CD1c-positive myeloid dendritic cell (primary cell): Measurements from ENCODE around the gene BLCAP.
"Not testable (repeated sequence)": the region's sequence is repeated elsewhere in the genome, so short reads cannot be mapped to it uniquely, and the experiment has no call there.

Source experiments
- DNase-seq: peaks from one replicate; pipeline ENCODE4 v3.0.0-alpha.2; 2016; ENCODE audit errors: extremely low spot score

Gene BLCAP

DNA sequence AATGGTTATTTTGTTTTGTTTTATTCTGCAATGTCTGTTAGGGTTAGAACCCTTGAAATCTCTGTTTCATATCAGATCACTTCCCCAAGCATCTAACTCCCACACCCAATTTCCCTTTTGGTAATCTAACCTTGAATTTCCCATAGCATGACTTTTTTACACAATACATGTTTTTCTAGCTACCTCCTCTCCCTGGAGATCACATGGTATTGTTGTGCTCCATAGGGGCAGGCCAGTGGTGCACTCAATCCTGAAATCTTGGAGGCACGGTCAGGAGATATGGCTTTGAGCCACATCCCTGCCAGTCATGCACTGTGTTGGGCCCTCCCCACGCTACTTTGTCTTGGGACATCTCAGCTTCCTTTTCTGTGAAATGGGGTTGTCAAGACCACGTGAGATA, 43.3 kb downstream of the BLCAP start:
- peak; percentile 53 for DNase-seq

DNA sequence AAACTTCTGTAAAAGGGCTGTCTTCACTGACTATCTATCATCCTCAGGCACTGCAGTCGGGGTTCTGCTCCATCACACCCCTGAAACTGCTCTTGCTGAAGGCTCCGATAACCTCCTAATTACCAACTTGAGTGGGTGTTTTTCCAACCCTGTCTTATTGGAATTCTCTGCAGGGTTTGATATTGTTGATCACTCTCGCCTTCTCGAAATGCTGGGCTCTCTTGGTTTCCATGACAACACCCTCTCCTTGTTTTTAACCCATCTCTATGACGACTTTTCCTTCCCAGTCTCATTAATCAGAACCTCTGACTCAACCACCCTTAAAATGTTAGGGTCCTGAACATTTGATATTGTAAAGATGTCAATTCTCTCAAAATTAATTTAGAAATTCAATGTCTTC, 46.1 kb downstream of the BLCAP start:
- DNase-seq: no peak

DNA sequence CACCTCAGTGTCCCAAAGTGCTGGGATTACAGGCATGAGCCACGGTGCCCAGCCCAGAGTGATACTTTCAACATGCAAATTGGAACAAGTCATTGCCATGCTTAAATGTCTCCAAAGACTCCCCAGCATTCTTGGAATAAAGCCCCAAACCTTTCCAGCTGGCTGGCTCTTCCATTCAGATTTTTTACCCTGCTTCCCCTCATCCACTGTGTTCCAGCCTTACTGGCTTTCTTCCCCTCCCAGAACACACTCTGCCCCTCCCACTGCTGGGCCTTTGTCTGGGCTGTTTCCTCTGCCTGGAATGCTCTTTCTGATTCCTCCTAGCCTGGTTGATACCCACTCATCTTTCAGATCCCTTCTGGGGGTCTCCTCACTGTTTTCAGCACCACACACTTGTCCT, 46.8 kb downstream of the BLCAP start:
- no peak for DNase-seq

DNA sequence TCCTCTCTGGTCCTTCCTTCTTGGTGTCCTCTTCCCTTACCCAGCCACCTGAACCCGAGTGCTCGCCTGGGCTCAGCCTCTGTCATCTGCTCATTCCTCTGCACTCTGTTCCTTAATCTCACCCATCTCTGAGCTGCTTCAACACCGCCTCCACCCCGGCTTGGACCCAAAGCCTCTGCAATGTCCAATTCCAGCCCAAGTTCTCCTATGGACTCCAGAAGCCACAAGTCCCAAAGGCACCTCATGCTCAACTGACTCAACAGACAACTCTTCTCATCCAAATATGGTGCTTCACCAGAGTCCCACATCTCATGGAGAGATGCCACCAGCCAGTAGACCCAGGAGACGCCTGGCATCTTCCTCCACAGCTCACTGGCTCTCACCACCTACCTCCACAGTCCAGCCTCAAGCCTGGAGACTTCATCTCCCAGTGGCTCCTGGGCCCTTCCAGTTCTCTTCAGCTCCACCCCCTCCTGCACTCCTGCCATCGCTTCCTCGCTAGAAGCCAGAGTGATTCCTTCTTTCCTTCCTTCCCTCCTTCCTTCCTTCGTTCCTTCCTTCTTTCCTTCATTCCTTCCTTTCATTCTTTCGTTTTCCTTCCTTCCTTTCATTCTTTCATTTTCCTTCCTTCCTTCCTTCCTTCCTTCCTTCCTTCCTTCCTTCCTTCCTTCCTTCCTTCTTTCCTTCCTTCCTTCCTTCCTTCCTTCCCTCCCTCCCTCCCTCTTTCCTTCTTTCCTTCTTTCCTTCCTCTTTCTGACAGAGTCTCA, 47.6 kb downstream of the BLCAP start:
- no peak for DNase-seq

DNA sequence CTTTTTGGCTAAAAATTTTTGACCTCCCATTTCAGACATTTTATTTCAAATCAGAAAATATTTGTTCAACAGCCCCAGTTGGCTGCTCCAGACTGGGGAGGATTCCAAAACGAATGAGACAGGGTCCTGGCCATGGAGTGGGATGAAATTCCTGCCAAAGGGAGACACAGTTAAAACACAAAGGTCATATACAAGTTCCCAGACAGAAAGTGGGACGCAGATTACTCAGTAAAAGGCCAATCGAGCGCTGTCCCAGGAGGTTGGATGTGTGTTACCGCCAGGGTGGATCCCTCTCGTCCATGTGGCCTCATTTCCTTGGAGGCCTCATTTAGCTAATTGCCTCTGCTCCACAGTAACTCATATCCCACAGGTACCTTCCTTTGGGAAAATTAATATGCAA, 48.4 kb downstream of the BLCAP start:
- DNase-seq: no peak

DNA sequence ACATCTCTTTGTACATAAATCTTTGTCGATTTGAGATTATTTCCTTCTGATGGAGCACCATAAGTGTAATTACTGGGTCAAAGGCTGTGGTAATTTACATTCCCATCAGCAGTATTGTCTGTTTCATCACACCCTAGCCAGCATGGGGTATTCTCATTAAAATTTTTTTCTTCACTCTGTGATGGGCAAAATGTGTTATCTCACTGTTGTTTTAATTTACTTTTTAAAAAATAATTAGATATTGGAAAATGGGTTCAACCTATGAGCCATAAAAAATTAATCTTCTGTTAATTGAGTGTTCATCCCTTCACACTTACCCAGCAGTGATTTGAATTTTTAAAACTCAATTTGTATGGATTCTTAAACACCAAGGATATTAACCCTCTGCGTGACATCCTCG, 50.6 kb downstream of the BLCAP start:
- DNase-seq: no peak

DNA sequence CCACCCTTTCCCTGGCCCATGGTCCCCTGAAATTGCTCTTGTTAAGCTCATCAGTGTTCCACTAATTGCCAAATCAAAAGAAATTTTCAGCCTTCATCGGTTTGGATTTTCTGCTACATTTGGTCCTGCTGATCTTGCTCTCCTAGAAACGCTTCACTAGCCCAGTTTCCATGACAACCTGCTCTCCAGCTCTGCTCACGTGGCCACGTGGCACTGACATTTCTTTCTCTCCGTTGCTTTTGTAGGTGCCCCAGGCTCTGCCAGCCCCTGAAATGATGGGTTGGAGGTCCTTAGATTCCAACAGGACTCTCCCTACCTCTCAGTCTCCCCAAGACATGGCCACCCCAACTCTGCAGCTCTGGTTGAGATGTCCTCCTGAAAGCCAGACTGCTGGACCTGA, 52.4 kb downstream of the BLCAP start:
- DNase-seq: no peak

DNA sequence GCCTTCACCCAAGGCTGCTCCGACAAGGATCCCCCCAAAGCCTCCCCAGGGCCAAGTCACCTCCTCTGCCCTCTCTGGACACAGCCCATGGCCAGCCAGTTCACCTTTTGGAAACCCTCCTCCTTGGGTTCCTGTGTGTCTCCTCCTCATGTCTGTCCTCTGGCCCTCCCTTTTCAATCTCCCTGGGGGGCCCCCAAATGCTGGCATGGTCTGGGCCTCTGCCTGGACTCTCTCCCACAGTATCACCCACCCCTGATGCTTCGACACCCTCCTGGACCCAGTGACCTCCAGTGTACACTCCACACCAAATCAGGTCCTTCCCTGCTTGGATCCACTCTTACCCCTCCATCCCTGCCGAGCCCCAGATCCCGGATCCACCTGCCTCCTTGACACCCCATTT, 53.3 kb downstream of the BLCAP start:
- DNase-seq: no peak

DNA sequence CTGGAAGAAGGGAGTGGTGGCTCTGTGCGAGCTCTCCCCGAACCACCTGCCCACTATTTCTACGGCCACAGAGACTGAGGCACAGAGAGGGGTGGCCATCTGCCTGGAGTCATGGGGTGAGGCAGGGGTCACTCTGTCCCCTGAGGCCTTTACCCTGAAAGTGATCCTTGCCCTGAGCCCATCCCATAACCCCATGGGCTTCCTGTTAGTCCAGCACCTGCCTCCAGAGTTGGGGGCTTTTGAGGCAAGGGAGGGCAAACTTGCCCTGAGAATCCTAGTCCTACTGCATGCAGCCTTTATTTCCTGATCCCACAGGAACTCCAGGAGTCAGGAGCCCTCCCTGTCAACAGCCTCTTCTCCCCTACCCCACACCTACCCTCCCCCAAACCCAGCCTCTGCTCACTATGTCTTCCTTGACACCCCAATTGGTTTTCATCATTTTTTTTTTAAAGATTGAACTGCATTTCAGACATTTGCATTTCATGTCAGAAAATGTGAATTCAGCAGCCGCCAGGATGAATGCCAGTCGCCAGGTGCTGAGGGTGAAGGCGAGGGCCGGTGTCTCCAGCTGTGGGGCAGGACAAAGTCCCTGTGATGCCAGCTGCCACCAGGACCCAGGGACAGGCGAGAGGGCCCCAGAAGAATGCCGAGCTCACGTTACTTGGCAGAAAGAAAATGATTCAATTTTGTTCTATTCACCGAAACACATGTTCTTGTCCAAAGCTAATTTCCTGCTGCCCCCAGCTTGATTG, 54.3 kb downstream of the BLCAP start:
- DNase-seq: no peak

DNA sequence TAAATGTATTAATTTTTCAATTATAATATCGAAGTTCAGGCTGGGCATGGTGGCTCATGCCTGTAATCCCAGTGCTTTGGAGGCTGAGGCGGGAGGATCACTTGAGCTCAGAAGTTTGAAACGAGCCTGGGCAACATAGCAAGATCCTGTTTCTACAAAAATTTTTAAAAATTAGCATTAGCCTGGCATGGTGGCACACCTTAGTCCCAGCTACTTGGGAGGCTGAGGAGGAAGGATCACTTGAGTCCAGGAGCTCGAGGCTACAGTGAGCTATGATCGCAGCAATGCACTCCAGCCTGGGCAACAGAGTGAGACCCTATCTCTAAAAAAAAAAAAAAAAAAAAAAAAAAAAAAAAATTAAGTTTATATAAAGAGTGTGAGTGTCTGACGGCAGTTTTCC, 55.2 kb downstream of the BLCAP start:
- not testable (repeated sequence) for DNase-seq

DNA sequence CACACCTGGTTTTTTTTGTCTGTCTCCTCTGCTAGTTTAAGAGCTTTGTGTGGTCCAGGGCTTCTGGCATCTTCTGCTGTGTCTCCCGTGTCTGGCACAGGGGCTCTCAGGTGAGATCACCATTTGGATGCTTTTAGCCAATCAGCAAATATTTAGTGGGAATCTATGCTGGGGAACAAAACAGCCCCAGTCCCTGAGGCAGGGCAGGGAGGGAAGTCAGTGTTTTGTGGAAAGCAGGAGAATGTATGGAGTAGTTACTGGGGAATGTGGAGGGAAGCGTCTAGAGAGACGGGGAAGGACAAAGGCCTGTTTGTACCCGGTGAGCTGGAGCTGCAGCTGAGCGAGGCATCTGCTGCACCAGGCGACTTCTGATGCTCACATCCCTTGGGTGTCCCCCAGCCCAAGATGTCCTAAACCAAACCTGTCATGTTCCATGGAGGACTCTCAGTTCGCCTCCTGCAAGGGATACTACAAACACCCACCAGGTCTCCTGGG, 55.9 kb downstream of the BLCAP start:
- DNase-seq: no peak

DNA sequence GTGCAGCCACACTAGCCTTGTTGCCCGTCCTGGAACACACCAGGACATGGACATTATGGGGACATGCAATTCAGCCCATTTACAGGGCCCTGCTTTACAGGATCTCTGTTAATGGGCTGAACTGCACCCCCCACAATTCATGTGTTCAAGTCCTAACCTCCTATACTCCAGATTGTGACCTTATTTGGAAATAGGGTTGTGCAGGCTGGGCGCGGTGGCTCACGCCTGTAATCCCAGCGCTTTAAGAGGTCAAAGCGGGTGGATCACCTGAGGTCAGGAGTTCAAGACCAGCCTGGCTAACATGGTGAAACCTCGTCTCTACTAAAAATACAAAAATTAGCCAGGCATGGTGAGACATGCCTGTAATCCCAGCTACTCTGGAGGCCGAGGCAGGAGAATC, 57.5 kb downstream of the BLCAP start:
- DNase-seq: not testable (repeated sequence)

DNA sequence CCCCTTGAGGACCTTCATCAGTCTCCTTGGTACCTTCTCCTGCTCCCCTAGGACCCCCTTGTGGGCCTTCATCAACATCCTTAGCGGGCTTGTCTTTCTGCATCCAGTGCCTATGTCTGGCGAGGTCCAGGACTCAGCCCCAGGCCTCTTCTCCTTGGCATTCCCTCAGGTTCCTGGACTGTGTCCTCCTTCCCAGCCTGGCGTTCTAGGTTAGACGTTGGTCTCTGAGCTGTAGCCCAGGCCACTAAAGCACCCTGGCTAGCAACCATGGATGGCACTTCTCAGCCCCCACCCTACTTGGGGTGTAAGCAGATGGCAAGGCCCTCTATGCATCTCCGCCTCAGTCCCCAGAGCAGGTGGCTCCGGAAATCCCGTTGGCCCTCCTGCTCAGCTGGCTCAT, 58.1 kb downstream of the BLCAP start:
- DNase-seq: no peak

DNA sequence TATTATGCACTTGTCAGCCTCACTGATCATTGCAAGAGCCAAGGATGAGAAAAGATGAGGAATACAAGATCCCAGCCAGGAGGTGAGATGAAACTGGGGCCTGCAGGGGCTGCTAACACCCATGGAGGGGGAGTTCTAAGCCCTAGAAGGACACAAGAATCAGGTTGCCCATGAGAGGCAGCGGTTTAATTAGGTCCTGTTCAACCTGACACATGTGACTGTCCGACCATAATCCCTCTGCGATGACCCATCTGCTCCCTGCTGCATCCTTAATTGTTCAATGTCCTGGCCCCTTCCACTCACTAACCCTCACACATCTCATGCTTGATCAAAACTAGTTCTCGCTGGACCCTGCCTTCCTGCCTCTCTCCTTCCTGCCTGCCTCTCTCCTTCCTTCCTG, 58.8 kb downstream of the BLCAP start:
- DNase-seq: no peak
